Measurements from ENCODE around the gene ZNF850.

Gene ZNF850

DNA sequence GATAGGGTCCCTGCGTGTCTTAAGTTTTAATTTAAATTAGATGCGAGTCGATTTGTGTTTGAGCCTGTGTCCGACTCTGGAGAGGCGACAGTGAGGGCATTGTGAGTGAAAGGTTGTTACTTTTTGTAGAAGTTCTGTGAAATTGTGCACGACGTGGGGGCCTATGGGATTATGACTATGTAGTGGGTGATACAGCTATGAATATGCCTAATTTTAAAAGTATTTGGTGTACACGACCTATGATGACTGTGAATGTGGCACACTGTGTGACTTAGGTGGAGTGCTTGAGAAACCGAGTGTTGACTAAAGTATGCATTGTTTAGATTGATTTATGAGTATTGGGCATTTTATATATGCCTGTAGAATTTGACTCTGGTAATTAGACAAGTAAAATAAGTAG lies 84.5 kb downstream of the ZNF850 start:
- DNase-seq (ENCODE audit: low spot score), result no peak

DNA sequence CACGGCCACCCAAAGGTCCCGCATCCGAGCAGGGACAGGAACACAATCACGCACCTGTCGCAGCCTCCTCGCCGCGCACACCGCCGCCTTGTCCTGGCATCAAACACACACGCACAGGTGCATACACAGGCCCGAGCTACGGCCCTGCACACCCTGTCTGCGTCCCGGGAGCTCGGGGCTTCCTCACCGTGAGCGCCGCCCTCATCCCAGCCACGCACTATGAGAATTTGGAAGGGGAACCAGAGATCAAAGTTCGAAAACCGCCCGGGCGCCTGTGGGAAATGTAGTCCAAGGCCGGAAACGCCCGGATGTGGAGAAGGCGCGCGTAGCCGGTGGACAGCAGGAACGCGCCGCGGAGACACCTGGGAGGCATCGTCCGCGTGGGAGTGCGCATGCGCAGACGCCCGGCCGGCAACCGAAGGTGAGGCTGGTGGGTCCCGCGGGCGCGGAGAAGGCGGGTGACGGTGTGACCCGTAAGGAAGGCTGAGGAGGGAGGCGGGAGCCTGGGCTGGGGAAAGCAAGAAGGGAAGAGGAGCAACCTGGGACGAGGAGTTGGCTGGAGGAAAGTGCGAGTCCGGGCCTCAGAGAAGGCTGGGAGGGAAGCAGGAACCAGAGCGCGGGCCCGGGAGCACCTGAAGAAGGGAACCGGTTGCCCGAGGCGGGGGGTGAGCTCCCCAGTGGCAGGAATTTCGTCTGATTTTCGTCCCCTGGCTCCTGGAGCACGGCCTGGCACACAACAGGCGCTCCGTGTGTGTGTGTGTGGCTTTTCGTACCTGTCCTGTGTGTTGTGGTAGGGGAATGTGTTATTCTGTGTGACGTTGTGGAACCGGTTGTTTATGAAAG lies 85.2 kb downstream of the ZNF850 start, which contains the start of gene ZNF567:
ZNF567 (plus strand) TSS at position 399 of the 843 bp plus-strand sequence. CDS start 7,256 bp downstream, outside the sequence.
- peak; percentile 97 for DNase-seq (ENCODE audit: low spot score)

DNA sequence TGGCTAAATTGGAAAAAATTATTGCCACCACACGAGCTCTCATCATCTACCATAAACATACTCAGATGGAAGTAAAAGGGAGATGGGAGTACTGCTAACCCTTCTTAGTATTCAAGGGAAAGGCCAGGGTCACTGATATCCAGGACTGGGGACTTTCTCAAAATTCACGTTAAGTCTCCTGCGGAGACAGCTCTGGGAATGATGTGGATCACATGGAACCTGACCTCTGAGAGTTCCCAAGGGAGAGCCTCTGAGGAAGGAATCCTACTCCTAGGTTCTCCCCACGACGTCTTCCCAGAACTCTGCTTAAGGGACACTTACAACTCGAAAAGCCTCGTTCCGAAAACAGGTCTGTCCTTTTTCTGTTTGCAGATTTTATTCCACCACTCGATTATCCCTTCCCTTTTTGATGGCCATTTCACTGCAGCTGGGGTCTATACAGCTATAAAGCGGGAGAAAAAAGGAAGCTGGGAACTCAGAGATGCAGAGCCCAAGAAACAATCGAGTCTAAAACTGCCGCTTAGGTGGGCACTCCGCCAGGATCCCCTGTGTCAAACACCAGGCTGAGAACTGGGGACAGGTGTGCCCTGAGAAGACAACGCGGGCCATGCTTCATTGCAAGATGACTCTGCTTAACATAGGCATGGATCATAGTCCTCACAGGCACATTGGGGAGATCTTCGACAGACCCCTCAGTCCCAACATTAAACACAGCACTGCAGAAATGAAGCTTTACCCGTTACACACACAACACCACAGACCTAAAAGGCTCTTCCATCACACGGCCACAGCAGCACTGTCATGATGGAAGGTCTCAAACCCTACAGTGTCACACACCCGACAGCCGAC lies 86.0 kb downstream of the ZNF850 start:
- DNase-seq (ENCODE audit: low spot score), result no peak

DNA sequence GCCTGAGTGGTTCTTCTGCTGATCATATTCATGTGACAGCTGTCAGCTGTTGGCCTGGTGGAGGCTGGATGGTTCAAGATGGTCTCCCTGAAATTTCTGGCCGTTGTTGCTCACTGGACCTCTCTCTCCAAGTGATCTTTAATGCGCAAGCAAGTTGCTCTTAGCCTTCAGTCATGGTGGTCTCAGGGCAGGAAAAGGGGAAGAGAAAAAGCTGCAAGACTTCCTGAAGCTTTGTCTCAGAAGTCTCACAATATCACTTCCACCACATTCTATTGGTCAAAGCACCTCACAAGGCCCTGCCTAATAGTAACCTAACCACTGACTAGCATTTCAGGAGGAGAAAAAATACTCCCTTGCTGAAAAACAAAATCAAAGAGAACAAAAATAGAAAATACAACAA lies 86.8 kb downstream of the ZNF850 start:
- DNase-seq (ENCODE audit: low spot score), result no peak

DNA sequence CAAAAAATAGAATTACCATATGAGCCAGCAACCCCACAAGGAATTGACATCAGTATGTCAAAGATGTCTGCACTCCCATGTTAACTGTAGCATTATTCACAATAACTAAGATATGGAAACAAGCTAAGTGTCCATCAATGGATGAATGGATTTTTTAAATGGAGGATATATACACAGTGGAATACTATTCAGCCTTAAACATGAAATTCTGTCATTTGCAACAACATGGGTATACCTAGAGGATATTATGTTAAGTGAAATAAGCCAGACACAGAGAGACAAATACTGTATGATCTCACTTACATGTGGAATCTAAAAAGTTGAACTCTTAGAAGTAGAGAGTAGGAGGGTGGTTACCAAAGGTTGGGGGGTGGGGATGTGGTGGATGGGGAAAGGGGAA lies 93.2 kb downstream of the ZNF850 start:
- no peak for DNase-seq (ENCODE audit: low spot score)

DNA sequence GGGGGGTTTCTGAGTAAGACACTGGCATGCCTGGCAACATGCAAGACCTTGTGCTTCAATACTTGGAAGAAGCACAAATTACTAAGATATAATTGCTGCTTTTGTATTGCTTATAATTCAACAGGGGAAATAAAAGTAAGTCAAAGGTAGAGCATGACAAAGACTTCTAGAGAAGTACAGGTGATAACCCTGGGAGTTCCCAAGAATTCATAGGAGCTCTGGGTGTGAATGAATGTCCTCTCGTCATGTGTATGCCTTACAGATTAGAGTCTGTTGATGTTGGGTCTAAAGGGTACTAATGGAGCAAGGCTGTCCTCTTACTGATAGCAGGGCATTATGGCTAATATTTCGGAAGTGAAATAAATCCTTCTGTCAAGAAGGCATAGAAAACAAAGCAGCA lies 98.4 kb downstream of the ZNF850 start:
- no peak for DNase-seq (ENCODE audit: low spot score)

DNA sequence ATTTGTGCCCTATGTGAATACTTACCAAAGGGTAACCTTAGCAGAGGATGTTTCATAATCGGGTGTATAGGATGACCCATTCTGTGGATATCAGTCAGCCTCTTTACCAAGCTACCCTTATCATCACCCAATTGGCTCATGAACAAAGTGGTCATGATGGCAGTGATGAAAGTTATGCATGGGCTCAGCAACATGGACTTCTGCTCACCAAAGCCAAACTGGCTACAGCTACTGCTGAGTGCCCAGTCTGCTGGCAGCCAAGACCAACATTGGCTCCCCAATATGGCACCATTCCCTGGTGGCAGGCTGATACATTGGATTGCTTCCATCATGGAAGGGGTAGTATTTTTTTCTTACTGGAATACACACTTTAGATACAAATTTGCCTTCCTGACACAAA lies 100.2 kb downstream of the ZNF850 start:
- DNase-seq (ENCODE audit: low spot score), result no peak

DNA sequence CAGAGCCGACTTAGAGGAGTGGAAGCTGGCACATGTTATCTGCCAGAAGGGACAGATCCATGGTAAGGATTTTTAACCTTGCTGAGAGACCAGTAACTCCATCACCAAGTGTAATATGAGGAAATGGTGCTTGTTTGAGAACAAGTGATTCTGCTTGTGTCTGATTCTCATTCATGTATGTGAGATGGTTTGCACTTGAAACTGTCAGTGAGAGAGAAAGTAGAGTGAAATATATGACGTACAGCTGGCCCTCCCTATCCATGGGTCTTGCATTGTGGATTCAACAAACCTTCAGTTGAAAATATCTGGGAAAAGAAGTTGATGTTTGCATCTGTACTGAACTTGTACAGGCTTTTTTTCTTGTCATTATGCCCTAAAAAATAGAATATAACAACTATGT lies 104.0 kb downstream of the ZNF850 start:
- DNase-seq (ENCODE audit: low spot score), result no peak

DNA sequence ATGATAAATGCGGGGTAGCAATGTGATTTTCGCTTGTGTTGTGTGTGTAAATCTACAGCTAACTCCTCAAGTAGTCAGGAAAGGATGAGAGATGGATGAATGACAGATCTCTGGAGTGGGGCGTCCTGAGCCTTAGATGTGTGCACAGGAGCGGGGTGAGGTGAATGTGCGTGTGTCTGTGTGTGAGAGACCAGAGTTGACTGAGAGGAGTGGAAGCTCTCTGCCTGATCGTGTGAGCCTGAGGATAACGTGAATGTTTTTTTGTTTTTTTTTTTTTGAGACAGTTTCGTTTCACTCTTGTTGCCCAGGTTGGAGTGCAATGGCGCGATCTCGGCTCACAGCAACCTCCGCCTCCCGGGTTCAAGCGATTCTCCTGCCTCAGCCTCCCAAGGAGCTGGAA lies 106.8 kb downstream of the ZNF850 start:
- no peak for DNase-seq (ENCODE audit: low spot score)

Measured in CD4-positive, alpha-beta T cell treated with Interleukin-2 at 100 ng/mL for 4 hours (primary cell).